Activated CD8-positive, alpha-beta memory T cell treated with anti-CD3 and anti-CD28 coated beads for 36 hours (primary cell): ENCODE measurements around the gene PRR35. TPM values are rescaled to one million over a fixed set of nuclear protein-coding genes. Genes with fewer than 3 reads are reported as not detected.

Experiments used
- CTCF ChIA-PET: fragments of 350-600 bp; sonication (Branson Sonifier 250); formaldehyde crosslinking; loops from one replicate; lab custom pipeline; 2021; ENCODE audit warnings: antibody characterized with exemption; lab: Charles Lee
- POLR2A ChIA-PET: fragments of 350-600 bp; sonication (Branson Sonifier 250); formaldehyde crosslinking; loops from one replicate; lab custom pipeline; 2021; ENCODE audit warnings: antibody characterized with exemption; lab: Charles Lee
- total RNA-seq, 2 experiments: library from RNA; stranded (reverse); gene quantifications; one replicate each; pipeline ENCODE4 v1.2.3, GENCODE V29; 2021

Gene PRR35
- total RNA-seq, 2 experiments from 2014 or later = not detected

- POLR2A ChIA-PET = no interaction called here
- CTCF ChIA-PET = interaction anchor here (0.6 kb wide), 1 partner anchor 21 kb away, joined by 3 read pairs; no protein-coding TSS in a partner anchor
Measured at GRCh38 chr16:558298-559020, 1.7 kb upstream of the PRR35 start.

- CTCF ChIA-PET = no interaction called here
- POLR2A ChIA-PET = no interaction called here
Measured at GRCh38 chr16:559021-559380, 1.2 kb upstream of the PRR35 start.

GRCh38 chr16:559411-560203 is 587 bp upstream of the PRR35 start:
- CTCF ChIA-PET = no interaction called here
- POLR2A ChIA-PET = no interaction called here

- ChIA-PET CTCF (no interaction called here), POLR2A (no interaction called here)
Measured at GRCh38 chr16:560701-561412, 663 bp downstream of the PRR35 start.

GRCh38 chr16:561413-561794 is 1.2 kb downstream of the PRR35 start:
- CTCF ChIA-PET = no interaction called here

GRCh38 chr16:561957-562938 is 2.1 kb downstream of the PRR35 start:
- POLR2A ChIA-PET = no interaction called here
- CTCF ChIA-PET = no interaction called here

More at GRCh38 chr16:561413-561794, 1.2 kb downstream of the PRR35 start:
- POLR2A ChIA-PET = no interaction called here

GRCh38 chr16:563072-563644 is 3.0 kb downstream of the PRR35 start:
- ChIA-PET POLR2A (no interaction called here), CTCF (no interaction called here)

- ChIA-PET CTCF (no interaction called here), POLR2A (no interaction called here)
Measured at GRCh38 chr16:564690-565418, 4.7 kb downstream of the PRR35 start.

- POLR2A ChIA-PET = no interaction called here
- CTCF ChIA-PET = no interaction called here
Measured at GRCh38 chr16:565419-566330, 5.5 kb downstream of the PRR35 start.

GRCh38 chr16:566475-567372 is 6.5 kb downstream of the PRR35 start, which contains the start of gene NHLRC4:
NHLRC4 (plus strand) TSS chr16:567005; CDS start chr16:568048, 1,043 bp downstream.
- ChIA-PET POLR2A (interaction anchor here (0.6 to 1.5 kb wide), 3 partner anchors 18 to 344 kb away, joined by 3 to 9 read pairs (median 5); no protein-coding TSS in a partner anchor), CTCF (interaction anchor here (0.6 to 0.7 kb wide), 2 partner anchors 10 to 30 kb away, joined by 3 to 6 read pairs; no protein-coding TSS in a partner anchor)

GRCh38 chr16:567373-568256 is 7.4 kb downstream of the PRR35 start:
- CTCF ChIA-PET = interaction anchor here (0.6 to 1.7 kb wide), 3 partner anchors 10 to 41 kb away, joined by 3 to 6 read pairs (median 3); no protein-coding TSS in a partner anchor
- POLR2A ChIA-PET = interaction anchor here (0.9 to 1.5 kb wide), 2 partner anchors 17 to 21 kb away, joined by 3 to 5 read pairs; no protein-coding TSS in a partner anchor

GRCh38 chr16:568401-569258 is 8.4 kb downstream of the PRR35 start:
- ChIA-PET POLR2A (interaction anchor here (1.1 kb wide), 1 partner anchor 41 kb away, joined by 3 read pairs; the partner anchor contains the start of gene CAPN15), CTCF (interaction anchor here (1.0 to 1.7 kb wide), 3 partner anchors 11 to 177 kb away, joined by 3 to 4 read pairs (median 3); no protein-coding TSS in a partner anchor)
